HG03060 (cell line): ENCODE data around the gene CCDC102A.

ENCODE experiments used
- ATAC-seq: cut with Tn5 transposase; IDR thresholded peaks from one replicate; pipeline ENCODE4 v1.9.1; 2021; ENCODE audit warnings: low read depth, moderate number of reproducible peaks; ENCODE audit not compliant: unreplicated experiment

The CCDC102A gene

DNA sequence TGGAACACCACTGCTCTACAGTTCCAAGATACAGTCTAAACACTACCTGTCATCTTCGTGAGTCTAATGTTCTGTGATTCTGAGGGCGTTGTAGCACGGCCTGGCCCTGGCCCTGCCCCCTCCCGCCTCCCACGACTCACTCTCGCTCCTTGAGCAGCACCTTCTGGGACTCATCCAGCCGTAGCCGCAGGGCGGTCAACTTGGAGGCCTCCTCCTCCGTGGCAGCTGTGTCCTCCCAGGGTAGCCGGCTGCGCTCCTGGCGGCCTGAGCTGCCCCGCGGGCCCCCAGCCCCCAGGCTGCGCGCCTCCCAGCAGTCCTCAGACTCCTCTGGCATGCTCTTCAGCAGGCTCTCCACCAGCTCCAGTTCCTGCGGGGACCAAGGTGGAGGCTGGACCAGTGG is 10.6 kb downstream of the CCDC102A start:
- ATAC-seq: no peak

DNA sequence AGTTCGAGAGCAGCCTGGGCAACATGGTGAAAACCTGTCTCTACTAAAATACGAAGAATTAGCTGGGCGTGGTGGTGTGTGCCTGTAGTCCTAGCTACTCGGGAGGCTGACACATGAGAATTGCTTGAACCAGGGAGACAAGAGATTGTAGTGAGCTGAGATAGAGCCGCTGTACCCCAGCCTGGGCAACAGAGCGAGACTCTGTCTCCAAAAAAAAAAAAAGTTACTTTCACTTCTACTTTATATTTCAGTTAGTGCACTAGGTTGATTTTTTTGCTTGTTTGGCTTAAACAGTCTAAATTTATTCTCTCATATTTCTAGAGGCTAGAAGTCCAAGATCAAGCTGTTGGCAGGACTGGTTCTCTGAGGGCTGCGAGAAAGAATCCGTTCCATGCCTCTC is 13.4 kb downstream of the CCDC102A start:
- no peak for ATAC-seq

DNA sequence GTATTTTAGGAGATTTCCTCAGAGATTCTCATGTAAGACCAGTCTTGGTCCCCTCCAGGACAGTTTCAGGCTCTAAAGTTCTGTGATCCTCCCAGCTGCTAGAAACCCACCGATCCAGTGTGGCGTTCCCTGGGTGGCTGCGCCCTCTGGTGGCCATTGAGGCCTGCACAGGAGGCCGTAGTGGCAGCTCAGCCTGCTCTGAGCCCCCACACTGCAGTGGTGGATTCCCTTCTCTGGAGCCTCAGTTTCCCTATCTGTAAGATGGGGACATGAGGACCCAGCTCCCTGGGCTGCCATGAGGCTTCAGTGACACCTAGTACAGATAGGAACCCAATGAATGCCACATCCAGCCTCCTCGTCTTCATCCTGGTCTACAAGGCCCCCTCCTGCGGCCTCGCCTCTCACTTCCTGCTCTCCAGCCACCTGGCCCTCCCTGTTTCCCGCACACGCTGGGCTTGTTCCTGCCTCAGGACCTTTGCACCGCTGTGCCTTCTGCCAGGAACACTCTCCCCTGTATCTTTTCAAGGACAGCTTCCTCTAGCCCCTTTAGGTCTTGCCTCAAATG is 16.5 kb downstream of the CCDC102A start:
- no peak for ATAC-seq

DNA sequence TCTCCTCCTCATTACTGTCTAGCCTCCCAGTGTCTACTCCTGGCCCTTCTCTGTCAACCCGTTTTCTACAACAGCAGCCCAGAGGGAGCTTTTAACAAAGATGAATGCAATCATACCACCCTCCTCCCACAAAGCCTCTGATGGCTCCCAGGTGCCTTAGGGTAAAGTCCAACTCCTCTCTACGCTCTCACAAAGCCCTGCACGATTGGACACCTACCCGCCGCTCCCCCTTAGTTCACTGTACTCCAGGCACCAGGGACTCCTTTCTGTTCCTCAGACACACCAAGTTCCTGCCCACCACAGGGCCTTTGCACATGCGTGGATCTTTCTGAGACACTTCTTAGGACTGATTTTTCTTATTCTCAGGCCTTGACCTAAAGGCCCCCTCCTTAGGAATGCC is 17.4 kb downstream of the CCDC102A start:
- no peak for ATAC-seq

DNA sequence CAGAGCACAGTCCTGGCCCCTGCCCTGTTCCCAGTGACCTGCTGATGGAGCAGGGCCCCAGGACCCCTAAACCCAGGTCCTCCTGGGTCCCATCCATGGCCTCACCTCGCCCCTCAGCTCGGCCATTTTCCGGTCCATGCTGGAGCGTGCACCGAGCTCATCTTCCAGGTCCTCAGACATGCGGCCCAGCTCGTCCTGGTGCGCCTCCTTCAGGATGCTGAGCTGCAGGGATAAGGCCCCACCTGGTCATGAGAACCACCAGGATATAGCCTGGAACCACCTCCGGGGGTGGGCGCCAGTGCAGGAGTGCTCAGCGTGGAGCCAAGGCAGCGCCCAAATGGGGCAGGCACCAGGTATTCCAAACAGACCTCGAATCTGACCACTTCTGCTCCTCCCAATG is 17.9 kb downstream of the CCDC102A start:
- no peak for ATAC-seq

DNA sequence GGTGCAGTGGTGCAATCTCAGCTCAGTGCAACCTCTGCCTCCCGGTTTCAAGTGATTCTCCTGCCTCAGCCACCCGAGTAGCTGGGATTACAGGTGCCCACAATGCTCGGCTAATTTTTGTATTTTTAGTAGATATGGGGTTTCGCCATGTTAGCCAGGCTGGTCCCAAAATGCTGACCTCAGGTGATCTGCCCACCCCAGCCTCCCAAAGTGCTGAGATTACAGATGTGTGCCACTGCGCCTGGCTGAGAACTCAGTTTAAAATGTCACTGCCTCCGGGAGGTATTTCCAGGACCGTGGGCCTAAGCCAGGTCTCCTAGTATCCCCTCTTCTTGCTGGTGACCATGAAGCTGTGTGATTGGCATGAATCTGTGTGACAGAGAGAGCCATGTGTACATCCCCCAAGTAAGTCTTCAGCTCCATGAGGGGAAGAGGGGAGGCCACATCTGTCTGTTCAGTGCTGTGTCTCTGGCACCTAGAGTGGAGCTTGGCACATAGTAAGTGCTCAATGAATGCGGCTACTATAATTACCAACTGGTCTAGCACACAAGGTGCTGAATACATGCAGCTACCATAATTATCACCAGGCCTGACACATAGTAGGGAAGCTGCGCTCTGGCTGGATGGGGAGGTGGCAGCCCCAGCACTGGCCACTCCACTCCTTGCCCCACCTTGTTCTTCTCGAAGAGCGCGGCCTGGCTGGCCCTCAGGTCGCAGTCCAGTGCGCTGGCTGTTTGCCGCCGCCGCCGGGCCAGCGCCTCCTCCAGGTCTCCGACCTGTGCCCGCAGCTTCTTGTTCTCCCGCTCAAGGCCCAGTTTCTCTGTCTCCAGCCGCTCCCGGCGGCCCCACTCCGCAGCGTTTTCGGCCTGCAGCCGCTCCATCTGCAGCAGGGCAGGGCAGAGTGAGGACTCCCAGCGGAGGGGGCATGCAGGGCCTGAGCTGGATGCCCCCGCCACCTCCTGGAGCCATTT is 18.7 kb downstream of the CCDC102A start:
- no peak for ATAC-seq

DNA sequence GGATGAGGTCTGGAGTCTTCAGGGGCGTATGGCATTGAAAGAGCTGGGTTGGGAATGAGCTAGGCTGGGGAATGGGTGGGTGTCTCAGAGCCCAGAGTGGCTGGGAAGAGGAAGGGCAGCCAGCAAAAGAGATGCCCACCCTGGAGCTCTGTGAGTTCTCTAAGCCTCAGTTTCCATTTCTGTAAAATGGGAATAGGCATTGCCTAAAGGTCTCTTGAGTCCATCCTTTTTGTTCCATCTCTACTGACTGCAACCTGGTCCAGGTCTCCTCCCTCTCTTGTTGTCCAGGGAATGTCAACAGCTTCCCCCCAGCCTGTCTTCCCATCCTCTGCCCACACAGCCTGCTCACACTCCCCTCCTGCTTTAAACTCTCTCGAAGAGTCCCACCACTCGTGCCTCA is 19.6 kb downstream of the CCDC102A start:
- no peak for ATAC-seq

DNA sequence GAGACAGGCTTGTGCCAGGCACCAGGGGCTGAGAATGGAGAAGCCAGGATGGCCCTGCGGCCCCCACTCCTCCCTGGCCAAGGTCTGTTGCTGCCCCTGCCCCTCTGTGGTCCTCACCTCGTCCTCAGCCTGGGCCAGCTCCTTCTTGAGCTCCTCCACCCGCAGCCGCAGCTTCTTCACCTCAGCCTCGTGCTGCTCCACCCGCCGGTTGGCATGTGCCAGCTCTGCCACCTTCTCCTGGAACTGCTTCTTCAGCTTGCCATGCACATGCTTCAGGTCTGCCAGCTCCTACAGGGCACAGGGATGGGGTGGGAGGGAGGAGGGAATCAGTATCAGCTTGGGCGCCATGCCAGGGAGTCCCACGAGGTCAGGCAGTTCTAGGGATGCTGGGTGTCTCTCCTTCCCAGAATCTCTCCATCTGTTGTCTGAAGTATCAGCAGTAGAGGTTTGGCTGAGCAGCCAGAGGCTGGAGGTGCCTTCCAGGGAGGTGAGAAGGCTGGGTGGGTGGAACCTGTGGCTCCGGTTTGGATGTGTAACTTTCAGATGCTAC is 20.1 kb downstream of the CCDC102A start:
- ATAC-seq: no peak

DNA sequence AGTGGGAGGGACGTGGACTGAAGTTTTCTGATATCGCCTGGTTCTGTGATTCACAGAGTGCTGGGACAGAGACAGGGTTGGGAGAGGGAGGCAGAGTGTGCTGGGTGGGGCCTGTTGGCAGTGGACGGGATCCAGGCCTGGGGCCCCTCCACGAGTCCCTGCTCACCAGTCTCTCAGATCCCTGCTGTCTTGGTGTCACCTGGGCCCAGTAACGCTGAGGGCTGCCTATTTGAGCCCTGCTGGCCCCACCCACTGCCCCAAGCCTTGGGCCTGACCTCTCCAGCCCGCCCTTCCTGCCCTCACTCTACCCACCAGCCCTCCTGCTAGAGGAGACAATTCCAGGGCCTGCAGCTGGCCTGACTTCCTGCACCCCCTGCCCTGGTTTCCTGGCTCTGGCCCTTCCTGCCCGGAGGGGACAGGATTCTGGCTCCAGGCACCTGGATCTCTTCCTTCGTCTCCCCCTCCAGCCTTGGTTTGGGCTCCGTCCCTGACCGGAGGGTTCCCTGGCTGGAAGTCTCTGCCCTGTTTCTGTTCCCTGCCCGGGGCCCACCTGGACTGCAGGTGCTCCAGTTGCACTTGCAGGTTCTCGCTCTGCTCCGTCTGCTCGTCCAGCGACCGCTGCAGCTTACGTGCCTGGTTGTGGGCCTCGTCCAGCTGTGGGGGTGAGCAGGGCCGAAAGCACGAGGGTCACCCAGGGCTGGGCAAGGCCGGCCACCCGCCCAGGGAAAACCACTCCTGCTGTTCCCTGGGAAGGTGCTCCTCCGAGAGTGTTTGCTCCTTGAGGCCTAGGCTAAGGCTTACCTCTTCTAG is 21.4 kb downstream of the CCDC102A start:
- no peak for ATAC-seq

DNA sequence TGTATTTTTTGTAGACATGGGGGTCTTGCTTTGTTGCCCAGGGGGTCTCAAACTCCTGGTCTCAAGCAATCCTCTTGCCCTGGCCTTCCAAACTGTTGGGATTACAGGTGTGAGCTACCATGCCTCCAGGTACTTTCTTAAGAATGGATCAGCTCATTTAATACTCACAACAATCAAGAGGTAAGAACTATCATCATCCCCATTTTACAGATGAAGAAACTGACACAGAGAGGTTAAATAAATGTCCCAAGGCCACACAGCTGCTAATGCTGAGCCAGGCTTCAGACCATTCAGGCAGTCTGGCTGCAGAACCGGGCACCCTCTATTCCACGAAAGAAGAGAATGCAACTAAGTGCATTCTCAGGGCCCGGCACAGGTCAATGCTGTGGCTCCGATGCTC is 22.0 kb downstream of the CCDC102A start:
- no peak for ATAC-seq

DNA sequence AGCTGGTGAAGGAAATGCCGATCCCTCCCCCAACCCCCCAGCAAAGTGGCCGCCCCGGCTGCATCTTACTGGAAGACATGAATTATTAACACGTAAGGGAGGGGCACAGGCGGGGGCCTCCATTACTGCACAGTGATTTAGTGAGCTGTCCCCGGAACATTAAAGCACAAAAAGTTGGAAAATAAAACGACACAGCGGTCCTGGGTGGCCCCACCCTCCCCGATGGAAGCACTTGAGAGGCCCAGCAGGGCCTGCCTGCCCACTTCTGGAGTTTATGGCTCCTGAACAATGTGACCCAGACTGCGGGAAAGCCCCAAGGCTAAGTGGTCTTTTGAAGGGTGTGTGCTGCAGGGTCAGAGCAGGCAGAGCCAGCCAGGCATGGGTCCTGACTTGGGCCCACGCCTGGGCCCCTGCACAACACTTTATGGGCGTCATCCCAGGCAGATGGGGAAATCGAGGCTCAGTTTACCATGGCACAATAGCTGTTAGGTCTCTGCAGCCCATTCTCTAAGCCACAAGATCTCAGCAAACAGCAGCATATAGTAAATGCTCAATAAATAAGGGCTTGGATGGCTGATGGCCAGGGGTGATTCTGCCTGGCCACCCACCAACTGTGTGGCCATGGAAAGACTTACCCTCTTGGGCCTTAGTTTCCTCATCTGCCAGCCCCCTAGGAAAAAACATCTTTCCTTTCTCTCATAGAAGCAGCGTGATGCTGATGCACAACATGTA is 22.8 kb downstream of the CCDC102A start:
- no peak for ATAC-seq

DNA sequence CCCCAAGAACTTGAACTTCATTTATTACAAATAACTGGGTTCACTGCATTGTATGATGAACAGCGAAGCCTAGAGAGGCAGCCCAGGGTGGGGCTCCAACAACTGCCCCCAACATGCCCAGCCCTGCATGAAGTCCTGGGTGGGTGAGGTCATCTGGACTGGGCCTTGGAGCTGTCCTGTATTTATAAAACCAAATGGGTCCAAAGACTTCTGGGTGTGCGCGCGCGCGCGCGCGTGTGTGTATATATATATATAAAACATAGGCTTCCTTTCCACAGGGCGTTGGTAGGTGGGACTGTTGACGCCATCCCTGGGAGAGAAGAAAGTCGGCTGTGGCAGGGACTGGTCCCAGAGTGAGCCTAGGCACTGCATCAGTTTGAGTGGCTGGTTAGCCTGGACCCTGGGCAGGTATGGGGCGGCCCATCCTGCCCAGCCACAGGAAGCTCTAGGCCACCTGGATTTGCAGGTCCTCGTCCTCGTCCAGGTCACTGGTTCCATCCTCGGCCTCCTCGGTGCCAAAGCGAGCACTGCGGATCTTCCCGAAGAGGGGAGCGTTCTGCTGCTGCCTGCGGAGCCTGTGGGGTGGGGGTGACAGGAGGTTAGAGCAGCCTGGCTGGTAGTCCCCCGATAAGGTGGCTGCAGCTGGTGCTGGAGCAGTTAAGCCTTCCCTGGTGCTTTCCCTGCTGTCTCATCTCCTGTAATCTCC is 23.9 kb downstream of the CCDC102A start:
- no peak for ATAC-seq

DNA sequence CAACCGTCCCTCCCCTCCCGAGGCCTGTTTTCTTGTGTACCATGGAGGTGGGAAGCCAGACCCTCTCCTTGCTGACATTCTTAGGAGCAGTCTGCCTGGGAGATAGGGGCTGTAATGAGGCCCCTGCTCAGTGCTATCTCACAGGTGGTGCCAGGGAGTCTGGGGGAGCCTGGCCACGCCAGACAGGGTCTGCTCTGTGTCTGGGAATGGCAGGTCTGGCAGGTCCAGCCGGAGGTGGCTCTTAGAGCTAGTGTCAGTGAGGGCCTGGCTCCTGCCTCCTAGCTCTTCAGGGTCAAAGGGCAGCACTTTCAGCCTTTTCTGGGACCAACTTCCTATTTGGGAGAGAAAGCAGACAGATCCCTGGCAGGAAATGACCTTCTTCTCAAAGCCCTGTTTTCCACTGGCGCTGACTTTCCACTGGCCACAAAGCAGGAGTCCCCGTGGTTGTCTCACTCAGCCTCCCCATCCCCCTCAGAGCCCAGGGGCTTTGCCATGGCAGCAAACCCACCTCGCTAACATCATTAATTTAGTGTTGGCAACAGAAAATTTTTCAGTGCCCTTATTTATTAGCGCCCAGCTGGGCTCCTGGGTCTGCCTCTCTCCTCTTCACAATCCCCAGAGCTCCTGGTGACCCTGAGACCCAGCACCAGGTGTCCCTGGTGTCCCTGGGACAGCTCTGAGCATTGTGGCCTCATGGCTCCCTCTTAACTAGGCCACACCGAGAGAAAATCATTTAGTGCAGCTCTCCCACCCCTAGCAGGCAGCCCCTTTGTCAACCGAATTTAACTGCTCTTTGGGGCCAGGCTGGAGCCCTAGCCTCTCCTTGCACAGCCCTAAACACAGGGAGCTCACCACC is 26.1 kb downstream of the CCDC102A start:
- ATAC-seq: no peak

DNA sequence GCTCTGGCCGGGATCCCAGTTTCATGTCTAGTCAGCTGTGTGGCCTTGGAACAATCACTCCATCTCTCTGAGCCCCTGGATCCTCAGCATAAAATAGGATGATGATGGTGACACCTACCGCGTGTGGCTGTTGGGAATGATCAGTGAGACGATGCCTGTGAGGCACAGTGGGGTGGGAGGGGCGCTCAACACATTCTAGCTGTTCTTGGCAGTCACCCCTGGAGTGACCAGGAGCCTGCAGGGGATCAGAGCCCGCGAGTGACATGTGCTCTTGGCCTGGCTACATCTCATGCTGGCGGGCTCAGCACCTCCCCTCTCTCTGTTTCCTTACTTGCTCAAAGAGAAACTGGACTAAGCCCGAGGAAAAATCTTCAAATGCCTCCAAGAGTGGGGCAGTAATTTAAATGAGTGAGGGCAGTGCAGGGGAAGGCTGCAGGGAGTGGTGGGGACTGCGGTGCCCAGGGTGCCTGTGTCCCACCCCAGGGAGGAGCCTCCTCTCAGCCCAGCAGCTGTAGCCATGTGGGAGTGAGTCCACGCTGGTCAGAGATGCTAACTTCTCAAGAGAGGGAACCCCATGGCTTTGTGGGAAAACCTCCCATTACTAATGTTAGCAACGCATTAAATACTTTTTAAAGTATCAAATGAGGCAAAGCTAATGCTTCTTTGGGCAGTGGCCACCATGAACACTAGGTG is 27.0 kb downstream of the CCDC102A start:
- ATAC-seq: no peak

DNA sequence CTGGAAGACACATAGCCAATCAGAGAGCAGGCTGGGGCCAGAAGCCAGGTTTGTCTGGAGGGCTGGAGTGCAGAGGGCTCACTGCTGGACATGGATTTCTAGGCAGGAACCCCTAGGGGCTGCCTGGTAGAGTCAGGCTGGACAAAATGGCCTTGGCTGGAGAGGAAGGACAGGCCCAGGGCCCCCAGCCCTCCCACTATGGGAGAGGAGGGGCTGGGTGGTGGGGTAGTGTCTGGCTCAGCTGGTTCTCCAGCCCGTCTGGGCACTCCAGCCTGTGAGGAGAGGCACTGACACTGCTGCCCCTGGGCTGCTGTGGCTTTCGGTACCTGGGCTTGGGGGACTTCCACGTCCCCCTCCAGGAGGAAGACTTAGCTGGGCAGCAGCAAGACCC is 28.3 kb downstream of the CCDC102A start:
- ATAC-seq: no peak

DNA sequence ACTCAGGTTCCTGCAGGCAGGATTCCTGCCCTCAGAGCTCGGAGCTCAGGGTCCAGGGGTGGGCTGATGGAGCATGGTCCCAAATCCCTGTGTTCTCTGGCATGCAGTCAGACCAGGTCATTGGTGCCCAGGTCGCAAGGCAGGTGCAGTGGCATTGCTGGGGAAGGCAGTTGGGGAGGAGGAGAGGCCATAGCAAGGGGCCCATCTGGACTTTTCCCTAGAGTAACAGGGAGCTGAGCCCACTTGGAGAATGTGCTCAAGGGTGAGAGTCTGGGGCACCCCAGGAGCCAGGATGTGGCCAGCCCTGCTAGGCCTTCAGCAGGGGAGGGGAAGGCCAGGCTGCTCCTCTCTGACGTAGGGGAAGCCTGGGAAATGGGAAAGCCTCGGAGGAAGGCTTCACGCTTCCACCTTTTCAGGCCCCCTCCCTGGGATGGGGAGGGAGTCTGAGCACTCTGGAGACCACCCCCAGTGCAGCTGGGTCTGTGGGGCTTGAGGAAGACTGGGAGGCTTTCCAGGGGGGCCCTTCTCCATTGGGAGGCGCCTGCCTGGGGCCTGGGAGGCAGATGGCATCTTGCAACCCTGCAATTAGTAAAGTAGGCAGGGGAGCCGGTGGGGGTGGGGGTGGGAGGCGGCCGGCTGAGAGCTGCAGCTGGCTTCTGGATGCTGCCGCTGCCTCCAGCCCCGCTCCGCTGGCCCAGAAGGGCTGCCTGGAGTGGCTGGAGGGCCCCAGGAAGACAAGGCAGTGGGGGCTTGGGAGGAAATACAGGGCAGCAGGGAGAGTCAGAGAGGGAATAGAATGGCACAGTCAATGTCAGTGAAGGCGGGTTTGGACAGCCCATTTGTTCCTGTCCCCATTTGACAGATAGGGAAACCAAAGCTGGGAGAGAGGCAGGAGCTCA is 29.0 kb downstream of the CCDC102A start:
- ATAC-seq: no peak

DNA sequence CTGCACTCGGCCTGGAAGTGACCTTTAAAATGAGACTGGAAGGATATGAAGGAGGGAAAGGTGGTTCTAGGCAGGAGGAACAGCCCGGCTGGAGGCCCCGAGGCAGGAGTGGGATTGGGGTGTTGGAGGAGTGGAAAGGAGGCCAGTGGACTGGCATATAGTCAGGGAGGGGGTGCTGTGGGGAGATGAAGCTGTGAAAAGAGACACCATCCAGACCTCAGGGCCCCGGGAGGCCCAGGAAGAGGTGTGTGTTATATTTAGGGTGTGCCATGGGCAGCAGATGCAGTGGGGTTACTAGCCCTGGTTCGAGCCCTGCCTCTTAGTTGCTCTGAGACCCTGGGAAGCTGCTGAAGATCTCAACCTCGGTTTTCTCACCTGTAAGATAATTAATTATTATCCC is 31.2 kb downstream of the CCDC102A start:
- ATAC-seq: no peak
